Stimulated activated naive CD4-positive, alpha-beta T cell treated with Interleukin-2 at 50 U/mL for 16 hours (primary cell): Measurements from ENCODE around the gene LMNB1.
"Not testable (repeated sequence)": the region's sequence is repeated elsewhere in the genome, so short reads cannot be mapped to it uniquely, and the experiment has no call there.

Experiments used
- DNase-seq: peaks from one replicate; lab custom pipeline; 2025; lab: John Stamatoyannopoulos, UW

LMNB1 gene

GRCh38 chr5:126826619-126827215, 49.8 kb downstream of the LMNB1 start:
- no peak for DNase-seq

- no peak for DNase-seq
These were observed 52.2 kb downstream of the LMNB1 start for GRCh38 chr5:126829098-126829497.

- DNase-seq = no peak
These were observed 53.1 kb downstream of the LMNB1 start for GRCh38 chr5:126830061-126830460.

- DNase-seq = no peak
These were observed 54.2 kb downstream of the LMNB1 start for GRCh38 chr5:126831156-126831555.

GRCh38 chr5:126836778-126837177, 59.8 kb downstream of the LMNB1 start:
- DNase-seq = no peak

- DNase-seq = no peak
These were observed 60.3 kb downstream of the LMNB1 start for GRCh38 chr5:126837242-126837641.

- DNase-seq = no peak
These were observed 61.1 kb downstream of the LMNB1 start for GRCh38 chr5:126837906-126838539.

- not testable (repeated sequence) for DNase-seq
These were observed 62.5 kb downstream of the LMNB1 start for GRCh38 chr5:126839407-126839806.

GRCh38 chr5:126843375-126843774, 66.4 kb downstream of the LMNB1 start:
- DNase-seq = not testable (repeated sequence)

GRCh38 chr5:126845470-126846070, 68.6 kb downstream of the LMNB1 start:
- DNase-seq = peak; percentile 35

- DNase-seq = no peak
These were observed 69.4 kb downstream of the LMNB1 start for GRCh38 chr5:126846344-126846743.

- no peak for DNase-seq
These were observed 70.0 kb downstream of the LMNB1 start for GRCh38 chr5:126846744-126847455.

- no peak for DNase-seq
These were observed 70.5 kb downstream of the LMNB1 start for GRCh38 chr5:126847456-126847820.

GRCh38 chr5:126847826-126848251, 70.9 kb downstream of the LMNB1 start:
- DNase-seq = no peak

- DNase-seq = no peak
These were observed 71.3 kb downstream of the LMNB1 start for GRCh38 chr5:126848253-126848652.

- DNase-seq = no peak
These were observed 72.3 kb downstream of the LMNB1 start for GRCh38 chr5:126849101-126849678.

GRCh38 chr5:126851501-126852011, 74.6 kb downstream of the LMNB1 start:
- DNase-seq = no peak

- DNase-seq = no peak
These were observed 75.2 kb downstream of the LMNB1 start for GRCh38 chr5:126852091-126852571.

GRCh38 chr5:126852841-126853271, 75.9 kb downstream of the LMNB1 start:
- no peak for DNase-seq

- peak; percentile 7 for DNase-seq
These were observed 76.8 kb downstream of the LMNB1 start for GRCh38 chr5:126853541-126854307.

- no peak for DNase-seq
These were observed 77.7 kb downstream of the LMNB1 start for GRCh38 chr5:126854526-126855110.
